ENCODE measurements around the gene PDCD11.

PDCD11 gene

DNA sequence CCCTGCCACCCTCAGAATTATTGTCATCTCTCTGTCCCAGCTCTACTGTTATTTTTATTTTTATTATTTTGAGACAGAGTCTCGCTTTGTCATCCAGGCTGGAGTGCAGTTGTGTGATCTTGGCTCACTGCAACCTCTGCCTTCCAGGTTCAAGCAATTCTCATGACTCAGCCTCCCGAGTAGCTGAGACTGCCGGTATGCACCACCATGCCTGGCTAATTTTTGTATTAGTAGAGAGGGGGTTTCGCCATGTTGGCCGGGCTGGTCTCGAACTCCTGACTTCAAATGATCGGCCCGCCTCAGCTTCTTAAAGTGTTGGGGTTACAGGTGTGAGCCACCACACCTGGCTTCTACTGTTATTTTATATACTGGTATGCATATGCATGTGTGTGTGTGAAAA is 44.8 kb downstream of the PDCD11 start:
- no peaks in the 10 kb centered on the region for H3K9me3 ChIP-seq (ENCODE audit: control insufficient read depth, insufficient read depth, low read length)
- no peak overlapping the region for H3K27ac ChIP-seq (ENCODE audit: low read depth, low read length)
- H3K4me1 ChIP-seq (ENCODE audit: control insufficient read depth, low read length): peaks cover 10% of the 10 kb centered on the region
- H3K9me2 ChIP-seq (replicated peaks; ENCODE audit: control insufficient read depth, low read length): no peaks in the 10 kb centered on the region
- no peak overlapping the region for H3K4me2 ChIP-seq (ENCODE audit: low read length)
- peaks cover 6% of the 10 kb centered on the region for H3K79me2 ChIP-seq (ENCODE audit: control insufficient read depth, low read length)
- peaks cover 95% of the 10 kb centered on the region for H3K36me3 ChIP-seq (ENCODE audit: control insufficient read depth, low read length)
- no peaks in the 10 kb centered on the region for H4K20me1 ChIP-seq (ENCODE audit: control insufficient read depth, insufficient read depth, low read depth, low read length)
- H3K27me3 ChIP-seq (ENCODE audit: control insufficient read depth, low read length): no peaks in the 10 kb centered on the region
- no peak overlapping the region for H3K4me3 ChIP-seq (ENCODE audit: low read length)
- no peak for TF ChIP-seq EZH2phosphoT487 (IDR thresholded peaks at IDR 0.05; ENCODE audit: borderline replicate concordance, low read length)
- TF ChIP-seq, protein P1, sequence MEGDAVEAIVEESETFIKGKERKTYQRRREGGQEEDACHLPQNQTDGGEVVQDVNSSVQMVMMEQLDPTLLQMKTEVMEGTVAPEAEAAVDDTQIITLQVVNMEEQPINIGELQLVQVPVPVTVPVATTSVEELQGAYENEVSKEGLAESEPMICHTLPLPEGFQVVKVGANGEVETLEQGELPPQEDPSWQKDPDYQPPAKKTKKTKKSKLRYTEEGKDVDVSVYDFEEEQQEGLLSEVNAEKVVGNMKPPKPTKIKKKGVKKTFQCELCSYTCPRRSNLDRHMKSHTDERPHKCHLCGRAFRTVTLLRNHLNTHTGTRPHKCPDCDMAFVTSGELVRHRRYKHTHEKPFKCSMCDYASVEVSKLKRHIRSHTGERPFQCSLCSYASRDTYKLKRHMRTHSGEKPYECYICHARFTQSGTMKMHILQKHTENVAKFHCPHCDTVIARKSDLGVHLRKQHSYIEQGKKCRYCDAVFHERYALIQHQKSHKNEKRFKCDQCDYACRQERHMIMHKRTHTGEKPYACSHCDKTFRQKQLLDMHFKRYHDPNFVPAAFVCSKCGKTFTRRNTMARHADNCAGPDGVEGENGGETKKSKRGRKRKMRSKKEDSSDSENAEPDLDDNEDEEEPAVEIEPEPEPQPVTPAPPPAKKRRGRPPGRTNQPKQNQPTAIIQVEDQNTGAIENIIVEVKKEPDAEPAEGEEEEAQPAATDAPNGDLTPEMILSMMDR (IDR thresholded peaks at IDR 0.05; ENCODE audit: low read depth, low read length, poor library complexity, severe bottlenecking): no peak
- H3F3A ChIP-seq (ENCODE audit: control insufficient read depth, insufficient read depth): no peaks in the 10 kb centered on the region

DNA sequence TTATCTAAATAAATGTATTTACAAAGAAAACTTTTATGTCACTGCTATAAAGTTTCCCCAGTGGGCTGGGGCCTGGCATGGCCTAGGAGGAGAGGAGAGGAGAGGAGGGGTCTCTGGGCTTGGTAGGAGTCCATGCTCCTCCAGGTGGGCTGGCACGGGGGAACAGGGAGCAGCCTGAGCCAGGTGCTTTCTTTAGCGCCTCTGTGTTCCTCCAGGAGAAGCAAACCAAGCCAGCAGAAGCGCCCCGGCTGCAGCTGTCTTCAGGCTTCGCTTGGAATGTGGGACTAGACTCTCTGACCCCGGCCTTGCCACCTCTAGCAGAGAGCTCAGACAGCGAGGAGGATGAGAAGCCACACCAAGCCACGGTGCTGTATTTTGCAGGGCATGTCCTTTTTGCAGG is 45.2 kb downstream of the PDCD11 start:
- no peaks in the 10 kb centered on the region for H3K27me3 ChIP-seq (ENCODE audit: control insufficient read depth, low read length)
- H3K4me2 ChIP-seq (ENCODE audit: low read length): no peak overlapping the region
- no peaks in the 10 kb centered on the region for H3F3A ChIP-seq (ENCODE audit: control insufficient read depth, insufficient read depth)

DNA sequence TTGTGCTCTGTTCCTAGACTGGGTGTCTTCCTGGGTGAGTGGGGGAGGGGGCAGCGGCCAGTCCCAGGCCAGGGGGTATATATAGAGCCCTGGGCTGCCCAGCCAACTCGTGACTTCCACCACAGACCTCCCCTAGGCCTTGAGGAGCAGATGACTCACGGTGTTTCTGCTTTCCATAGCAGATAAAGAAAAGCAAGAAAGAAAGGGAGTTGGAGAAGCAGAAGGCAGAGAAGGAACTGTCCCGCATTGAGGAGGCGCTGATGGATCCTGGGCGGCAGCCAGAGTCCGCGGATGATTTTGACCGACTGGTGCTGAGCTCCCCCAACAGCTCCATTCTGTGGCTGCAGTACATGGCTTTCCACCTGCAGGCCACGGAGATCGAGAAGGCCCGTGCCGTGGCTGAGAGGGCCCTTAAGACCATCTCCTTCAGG is 45.6 kb downstream of the PDCD11 start:
- TF ChIP-seq EZH2phosphoT487 (IDR thresholded peaks at IDR 0.05; ENCODE audit: borderline replicate concordance, low read length): no peak
- TF ChIP-seq, protein P1 (IDR thresholded peaks at IDR 0.05; ENCODE audit: low read depth, low read length, poor library complexity, severe bottlenecking): no peak
- peaks cover 94% of the 10 kb centered on the region for H3K36me3 ChIP-seq (ENCODE audit: control insufficient read depth, low read length)
- no peaks in the 10 kb centered on the region for H3K79me2 ChIP-seq (ENCODE audit: control insufficient read depth, low read length)

More for the DNA sequence above, 45.2 kb downstream of the PDCD11 start:
- Histone ChIP-seq H3K4me1 (ENCODE audit: control insufficient read depth, low read length) (peaks cover 6% of the 10 kb centered on the region), H3K4me3 (ENCODE audit: low read length) (no peak overlapping the region), H3K27ac (ENCODE audit: low read depth, low read length) (no peak overlapping the region), H3K79me2 (ENCODE audit: control insufficient read depth, low read length) (peaks cover 2% of the 10 kb centered on the region; the same call in 1 of the 2 replicates), H3K9me3 (ENCODE audit: control insufficient read depth, insufficient read depth, low read length) (no peaks in the 10 kb centered on the region), H4K20me1 (ENCODE audit: control insufficient read depth, insufficient read depth, low read depth, low read length) (no peaks in the 10 kb centered on the region), H3K9me2 (replicated peaks; ENCODE audit: control insufficient read depth, low read length) (no peaks in the 10 kb centered on the region), H3K36me3 (ENCODE audit: control insufficient read depth, low read length) (peaks cover 95% of the 10 kb centered on the region)
- TF ChIP-seq, protein P1 (IDR thresholded peaks at IDR 0.05; ENCODE audit: low read depth, low read length, poor library complexity, severe bottlenecking): no peak
- TF ChIP-seq EZH2phosphoT487 (IDR thresholded peaks at IDR 0.05; ENCODE audit: borderline replicate concordance, low read length): no peak

More for the DNA sequence above, 45.6 kb downstream of the PDCD11 start:
- Histone ChIP-seq H3K4me1 (ENCODE audit: control insufficient read depth, low read length) (peaks cover 1% of the 10 kb centered on the region), H3K9me2 (replicated peaks; ENCODE audit: control insufficient read depth, low read length) (no peaks in the 10 kb centered on the region), H3K4me2 (ENCODE audit: low read length) (no peak overlapping the region), H3K27me3 (ENCODE audit: control insufficient read depth, low read length) (no peaks in the 10 kb centered on the region), H3K4me3 (ENCODE audit: low read length) (no peak overlapping the region), H3K27ac (ENCODE audit: low read depth, low read length) (no peak overlapping the region), H3F3A (ENCODE audit: control insufficient read depth, insufficient read depth) (no peaks in the 10 kb centered on the region), H3K9me3 (ENCODE audit: control insufficient read depth, insufficient read depth, low read length) (no peaks in the 10 kb centered on the region), H4K20me1 (ENCODE audit: control insufficient read depth, insufficient read depth, low read depth, low read length) (no peaks in the 10 kb centered on the region)

Measured in DOHH2 (cell line).